GM18499 (cell line): Measurements from ENCODE around the gene TRMT10A.
A peak's percentile ranks its signal among the peaks of the same experiment; 100 is the strongest.
"Not testable (repeated sequence)": the region's sequence is repeated elsewhere in the genome, so short reads cannot be mapped to it uniquely, and the experiment has no call there.

ENCODE experiments used
- ATAC-seq: cut with Tn5 transposase; IDR thresholded peaks from one replicate; pipeline ENCODE4 v1.9.1; 2021; ENCODE audit warnings: moderate number of reproducible peaks; ENCODE audit not compliant: insufficient read depth, unreplicated experiment

The TRMT10A gene

GRCh38 chr4:99564921-99565320, 1.1 kb upstream of the TRMT10A start:
- ATAC-seq = no peak

- ATAC-seq = no peak
Observed at GRCh38 chr4:99552872-99553271, 11.0 kb downstream of the TRMT10A start.

- ATAC-seq = no peak
Observed at GRCh38 chr4:99540277-99540939, 23.4 kb downstream of the TRMT10A start.

- no peak for ATAC-seq
Observed at GRCh38 chr4:99537674-99538073, 26.2 kb downstream of the TRMT10A start.

GRCh38 chr4:99536848-99537247, 27.0 kb downstream of the TRMT10A start:
- ATAC-seq = no peak

- no peak for ATAC-seq
Observed at GRCh38 chr4:99536271-99536670, 27.6 kb downstream of the TRMT10A start.

- not testable (repeated sequence) for ATAC-seq
Observed at GRCh38 chr4:99534699-99535098, 29.1 kb downstream of the TRMT10A start.

GRCh38 chr4:99529956-99530355, 33.9 kb downstream of the TRMT10A start:
- ATAC-seq = no peak

- ATAC-seq = no peak
Observed at GRCh38 chr4:99529228-99529627, 34.6 kb downstream of the TRMT10A start.

- ATAC-seq = no peak
Observed at GRCh38 chr4:99518601-99519295, 45.1 kb downstream of the TRMT10A start.

- ATAC-seq = no peak
Observed at GRCh38 chr4:99510721-99511120, 53.1 kb downstream of the TRMT10A start, which contains the start of gene C4orf17. Gene C4orf17, plus strand, starts transcription at chr4:99511021. Its CDS starts 2,061 bp downstream, at chr4:99513082.

- no peak for ATAC-seq
Observed at GRCh38 chr4:99507762-99508161, 56.1 kb downstream of the TRMT10A start.

- ATAC-seq = peak; percentile 36
Observed at GRCh38 chr4:99507349-99507748, 56.5 kb downstream of the TRMT10A start.

GRCh38 chr4:99506781-99507180, 57.1 kb downstream of the TRMT10A start:
- ATAC-seq = no peak

GRCh38 chr4:99504804-99505502, 58.9 kb downstream of the TRMT10A start:
- no peak for ATAC-seq
